Measurements from ENCODE around the gene HOXD11.

The HOXD11 gene

GRCh38 chr2:176093145-176093897 is 13.8 kb upstream of the HOXD11 start:
- no peak for DNase-seq (ENCODE audit: low spot score)

GRCh38 chr2:176093898-176094249 is 13.2 kb upstream of the HOXD11 start:
- DNase-seq (ENCODE audit: low spot score), result no peak
- no peak for TF ChIP-seq CTCF (IDR thresholded peaks at IDR 0.05; ENCODE audit: extremely low read depth, missing control alignments)

More at GRCh38 chr2:176093145-176093897, 13.8 kb upstream of the HOXD11 start:
- TF ChIP-seq CTCF (IDR thresholded peaks at IDR 0.05; ENCODE audit: extremely low read depth, missing control alignments), result no peak

GRCh38 chr2:176094349-176094748 is 12.7 kb upstream of the HOXD11 start:
- DNase-seq (ENCODE audit: low spot score), result no peak
- TF ChIP-seq CTCF (IDR thresholded peaks at IDR 0.05; ENCODE audit: extremely low read depth, missing control alignments), result no peak

- no peak for DNase-seq (ENCODE audit: low spot score)
- no peak for TF ChIP-seq CTCF (IDR thresholded peaks at IDR 0.05; ENCODE audit: extremely low read depth, missing control alignments)
Measured at GRCh38 chr2:176095421-176095820, 11.7 kb upstream of the HOXD11 start.

- TF ChIP-seq CTCF (IDR thresholded peaks at IDR 0.05; ENCODE audit: extremely low read depth, missing control alignments), result no peak
Measured at GRCh38 chr2:176096243-176096985, 10.7 kb upstream of the HOXD11 start.

GRCh38 chr2:176096986-176097819 is 9.9 kb upstream of the HOXD11 start:
- peak; percentile 77 for TF ChIP-seq CTCF (IDR thresholded peaks at IDR 0.05; ENCODE audit: extremely low read depth, missing control alignments)
- peak; percentile 87 for DNase-seq (ENCODE audit: low spot score)

More at GRCh38 chr2:176096243-176096985, 10.7 kb upstream of the HOXD11 start:
- no peak for DNase-seq (ENCODE audit: low spot score)

Data from GM20000 (cell line).